Gastrocnemius medialis (tissue), 4 donors: ENCODE measurements around the gene ELF1.

Source experiments
- POLR2A ChIP-seq, 2 donors: fragments of 450-650 bp; IDR thresholded peaks; one replicate each; pipeline ENCODE4 v1.6.1; 2017; ENCODE audit warnings: antibody characterized with exemption in 2 of 2, mild to moderate bottlenecking in 2 of 2, moderate library complexity in 2 of 2
- TF ChIP-seq, protein P1 (sequence below), 5 experiments: fragments of 450-650 bp in 3 of 5; fragments of 200-600 bp in 2 of 5; sonication (generic) in 2 of 5; IDR thresholded peaks in 4 of 5; conservative IDR thresholded peaks in 1 of 5; 1 replicate in 4 of 5; 2 replicates in 1 of 5; pipeline ENCODE4 v1.5.1; 2016 to 2019; ENCODE audit warnings: antibody characterized with exemption in 5 of 5, mild to moderate bottlenecking in 3 of 5, moderate library complexity in 3 of 5

GRCh38 chr13:41019578-41020347 lies 647 bp upstream of the ELF1 start:
- TF ChIP-seq, protein P1, sequence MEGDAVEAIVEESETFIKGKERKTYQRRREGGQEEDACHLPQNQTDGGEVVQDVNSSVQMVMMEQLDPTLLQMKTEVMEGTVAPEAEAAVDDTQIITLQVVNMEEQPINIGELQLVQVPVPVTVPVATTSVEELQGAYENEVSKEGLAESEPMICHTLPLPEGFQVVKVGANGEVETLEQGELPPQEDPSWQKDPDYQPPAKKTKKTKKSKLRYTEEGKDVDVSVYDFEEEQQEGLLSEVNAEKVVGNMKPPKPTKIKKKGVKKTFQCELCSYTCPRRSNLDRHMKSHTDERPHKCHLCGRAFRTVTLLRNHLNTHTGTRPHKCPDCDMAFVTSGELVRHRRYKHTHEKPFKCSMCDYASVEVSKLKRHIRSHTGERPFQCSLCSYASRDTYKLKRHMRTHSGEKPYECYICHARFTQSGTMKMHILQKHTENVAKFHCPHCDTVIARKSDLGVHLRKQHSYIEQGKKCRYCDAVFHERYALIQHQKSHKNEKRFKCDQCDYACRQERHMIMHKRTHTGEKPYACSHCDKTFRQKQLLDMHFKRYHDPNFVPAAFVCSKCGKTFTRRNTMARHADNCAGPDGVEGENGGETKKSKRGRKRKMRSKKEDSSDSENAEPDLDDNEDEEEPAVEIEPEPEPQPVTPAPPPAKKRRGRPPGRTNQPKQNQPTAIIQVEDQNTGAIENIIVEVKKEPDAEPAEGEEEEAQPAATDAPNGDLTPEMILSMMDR (IDR thresholded peaks at IDR 0.05 in 4 of 5, conservative IDR thresholded peaks at IDR 0.05 in 1 of 5) = no peak
- no peak for TF ChIP-seq POLR2A (IDR thresholded peaks at IDR 0.05)
